Thyroid gland (tissue), 4 donors: ENCODE measurements around the gene PHF14. TPM values are rescaled to one million over a fixed set of nuclear protein-coding genes. Genes with fewer than 3 reads are reported as not detected.

ENCODE experiments used
- DNase-seq, 2 donors: peaks; one replicate each; pipeline ENCODE4 v3.0.0-alpha.2; 2019
- H3K27ac ChIP-seq, 3 donors: fragments of 200-600 bp; sonication (generic); 1 replicate in 2 of 3; 2 replicates in 1 of 3; pipeline ENCODE4 v1.5.1; 2016 to 2019; ENCODE audit warnings: mild to moderate bottlenecking in 1 of 3, moderate library complexity in 1 of 3
- H3K27me3 ChIP-seq: fragments of 200-600 bp; sonication (generic); one replicate; pipeline ENCODE4 v1.5.1; 2019
- H3K36me3 ChIP-seq, 2 donors: fragments of 200-600 bp; sonication (generic); one replicate each; pipeline ENCODE4 v1.5.1; 2016 to 2019
- H3K4me1 ChIP-seq, 2 donors: fragments of 200-600 bp; sonication (generic); one replicate each; pipeline ENCODE4 v1.5.1; 2017 to 2019
- H3K4me3 ChIP-seq, 3 donors: fragments of 200-600 bp; sonication (generic); replicated peaks in 1 of 3; 1 replicate in 2 of 3; 2 replicates in 1 of 3; pipeline ENCODE4 v1.5.1; 2016; ENCODE audit warnings: mild to moderate bottlenecking in 1 of 3
- H3K9me3 ChIP-seq: fragments of 200-600 bp; sonication (generic); one replicate; pipeline ENCODE4 v1.5.1; 2017
- POLR2A ChIP-seq, 2 donors: fragments of 450-650 bp; IDR thresholded peaks; one replicate each; pipeline ENCODE4 v1.6.1; 2017; ENCODE audit warnings: antibody characterized with exemption in 2 of 2, mild to moderate bottlenecking in 2 of 2, moderate library complexity in 1 of 2
- WGBS, 2 donors: methylation state at CpG; one replicate each; pipeline ENCODE4 v1.1.5; 2017; 5-methylcytosine and 5-hydroxymethylcytosine counted together
- intact Hi-C: fragments of 100-400 bp; cut with DNase I; formaldehyde crosslinking; loops from one replicate; pipeline ENCODE4 v1.15.1; 2023
- total RNA-seq, 4 donors: library from RNA; depleted of rRNA; stranded (reverse); fragments of >200 nt; gene quantifications; one replicate each; pipeline ENCODE4 v1.2.3, GENCODE V29; 2016
- TF ChIP-seq, protein P1 (sequence below), 6 experiments: fragments of 200-600 bp in 3 of 6; fragments of 450-650 bp in 3 of 6; sonication (generic) in 3 of 6; IDR thresholded peaks; one replicate each; pipeline ENCODE4 v1.5.1; 2016 to 2019; ENCODE audit warnings: antibody characterized with exemption in 6 of 6, mild to moderate bottlenecking in 2 of 6, inconsistent platforms in 1 of 6, moderate library complexity in 1 of 6

PHF14 gene
- total RNA-seq, 4 donors from 2014 or later = 30.9 to 46.3 (median 36.8) TPM

DNA sequence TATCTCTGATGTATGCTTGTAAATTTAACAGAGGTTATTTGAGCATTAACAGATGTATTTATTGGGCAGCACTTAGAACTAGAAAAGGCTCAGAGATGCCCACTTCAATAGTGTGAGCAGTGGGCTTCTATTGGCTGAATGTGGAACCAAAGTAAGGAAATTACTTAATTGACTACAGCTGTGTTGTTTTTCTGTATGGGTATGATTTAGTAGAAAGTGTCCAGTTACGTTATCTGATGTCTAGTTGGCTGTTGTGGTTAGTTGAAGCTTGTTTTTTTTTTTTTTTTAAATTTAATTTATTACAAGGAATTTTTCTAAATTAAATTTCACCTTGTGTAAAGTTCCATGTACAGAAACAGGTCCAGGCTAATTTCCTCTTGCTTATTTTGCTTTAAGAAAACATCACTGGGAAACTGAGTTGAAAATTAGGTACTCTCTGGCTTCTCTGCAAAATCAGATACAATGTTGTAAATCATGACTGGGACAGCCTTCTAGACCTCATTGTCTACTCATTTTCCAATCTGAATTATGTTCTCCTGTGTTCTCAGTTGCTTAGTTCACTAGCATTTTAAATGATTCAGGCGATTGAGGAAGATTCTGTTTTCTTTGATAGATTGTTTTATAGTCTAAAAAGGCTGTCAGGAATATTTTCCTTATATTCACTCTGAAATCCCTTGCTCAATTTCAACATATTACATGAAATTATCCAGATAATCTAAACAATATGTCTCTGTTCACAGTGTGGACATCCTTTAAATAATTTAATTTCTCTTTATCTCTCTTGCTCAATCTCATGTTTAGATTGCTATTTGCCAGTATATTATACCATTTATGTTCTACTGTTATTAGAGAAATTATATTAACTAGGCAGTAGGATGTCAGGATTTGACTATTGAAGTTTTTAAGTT, 53.0 kb downstream of the PHF14 start:
- H3K9me3 ChIP-seq = no peaks in the 10 kb centered on the region
- TF ChIP-seq POLR2A (IDR thresholded peaks at IDR 0.05) = no peak
- no peaks in the 10 kb centered on the region for H3K27me3 ChIP-seq
- intact Hi-C loops = no loop called here
- H3K4me3 ChIP-seq = no peak overlapping the region
- H3K4me1 ChIP-seq = no peaks in the 10 kb centered on the region
- DNase-seq = no peak
- peaks cover 0 to 8% of the 10 kb centered on the region in 2 donors for H3K36me3 ChIP-seq
- H3K27ac ChIP-seq = no peak overlapping the region
- WGBS, 2 donors = 93% methylated on average over 2 of the region's 2 CpGs

DNA sequence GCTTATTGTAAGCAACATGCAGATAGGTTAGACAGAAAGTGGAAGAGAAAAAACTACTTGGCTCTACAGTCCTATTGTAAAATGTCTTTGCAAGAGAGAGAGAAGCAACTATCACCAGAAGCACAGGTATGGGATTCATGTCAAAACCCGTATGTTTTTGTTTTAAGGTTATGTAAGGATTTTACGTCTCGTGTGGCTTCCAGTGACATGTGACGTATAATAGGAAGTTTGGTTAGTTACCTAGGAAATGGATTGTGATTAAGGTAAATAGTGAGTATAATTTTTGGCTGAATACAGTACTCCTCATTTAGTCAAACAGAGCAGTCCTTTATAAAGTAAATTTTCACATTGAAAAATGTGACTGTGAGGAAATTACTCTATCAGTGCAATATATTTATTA, 62.0 kb downstream of the PHF14 start:
- intact Hi-C loops = no loop called here
- no peak overlapping the region for H3K4me3 ChIP-seq
- 90% methylated on average over 4 of the region's 4 CpGs for WGBS, 2 donors
- TF ChIP-seq, protein P1, sequence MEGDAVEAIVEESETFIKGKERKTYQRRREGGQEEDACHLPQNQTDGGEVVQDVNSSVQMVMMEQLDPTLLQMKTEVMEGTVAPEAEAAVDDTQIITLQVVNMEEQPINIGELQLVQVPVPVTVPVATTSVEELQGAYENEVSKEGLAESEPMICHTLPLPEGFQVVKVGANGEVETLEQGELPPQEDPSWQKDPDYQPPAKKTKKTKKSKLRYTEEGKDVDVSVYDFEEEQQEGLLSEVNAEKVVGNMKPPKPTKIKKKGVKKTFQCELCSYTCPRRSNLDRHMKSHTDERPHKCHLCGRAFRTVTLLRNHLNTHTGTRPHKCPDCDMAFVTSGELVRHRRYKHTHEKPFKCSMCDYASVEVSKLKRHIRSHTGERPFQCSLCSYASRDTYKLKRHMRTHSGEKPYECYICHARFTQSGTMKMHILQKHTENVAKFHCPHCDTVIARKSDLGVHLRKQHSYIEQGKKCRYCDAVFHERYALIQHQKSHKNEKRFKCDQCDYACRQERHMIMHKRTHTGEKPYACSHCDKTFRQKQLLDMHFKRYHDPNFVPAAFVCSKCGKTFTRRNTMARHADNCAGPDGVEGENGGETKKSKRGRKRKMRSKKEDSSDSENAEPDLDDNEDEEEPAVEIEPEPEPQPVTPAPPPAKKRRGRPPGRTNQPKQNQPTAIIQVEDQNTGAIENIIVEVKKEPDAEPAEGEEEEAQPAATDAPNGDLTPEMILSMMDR (IDR thresholded peaks at IDR 0.05) = no peak
- TF ChIP-seq POLR2A (IDR thresholded peaks at IDR 0.05) = no peak
- DNase-seq = no peak
- no peak overlapping the region for H3K27ac ChIP-seq
- H3K9me3 ChIP-seq = no peaks in the 10 kb centered on the region
- H3K4me1 ChIP-seq = no peaks in the 10 kb centered on the region
- no peaks in the 10 kb centered on the region for H3K27me3 ChIP-seq
- peaks cover 0 to 5% of the 10 kb centered on the region in 2 donors for H3K36me3 ChIP-seq

DNA sequence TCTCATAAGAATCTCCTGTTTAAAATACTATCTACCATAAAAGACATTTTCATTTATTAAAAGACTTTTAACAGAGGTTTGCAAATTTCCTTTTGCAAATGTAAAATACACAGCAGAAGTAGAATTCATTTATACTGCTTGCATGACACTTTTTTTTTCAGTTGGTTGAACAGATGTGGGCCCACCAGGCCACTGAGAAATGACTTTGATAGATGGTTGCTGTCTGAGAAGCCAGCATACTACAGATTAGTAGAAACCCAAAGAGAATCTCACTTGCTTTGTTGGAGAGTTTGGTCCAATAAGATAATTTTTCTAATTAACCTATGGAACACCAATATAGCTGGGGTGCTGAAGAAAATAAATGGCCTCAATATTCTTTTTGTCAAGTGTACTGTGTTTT, 66.3 kb downstream of the PHF14 start:
- H3K36me3 ChIP-seq = peaks cover 0 to 5% of the 10 kb centered on the region in 2 donors
- intact Hi-C loops = no loop called here
- H3K27ac ChIP-seq = no peak overlapping the region
- no peaks in the 10 kb centered on the region for H3K27me3 ChIP-seq
- no peaks in the 10 kb centered on the region for H3K4me1 ChIP-seq
- no peak for TF ChIP-seq POLR2A (IDR thresholded peaks at IDR 0.05)
- TF ChIP-seq, protein P1 (IDR thresholded peaks at IDR 0.05) = no peak
- H3K9me3 ChIP-seq = no peaks in the 10 kb centered on the region
- H3K4me3 ChIP-seq = no peak overlapping the region
- no peak for DNase-seq

DNA sequence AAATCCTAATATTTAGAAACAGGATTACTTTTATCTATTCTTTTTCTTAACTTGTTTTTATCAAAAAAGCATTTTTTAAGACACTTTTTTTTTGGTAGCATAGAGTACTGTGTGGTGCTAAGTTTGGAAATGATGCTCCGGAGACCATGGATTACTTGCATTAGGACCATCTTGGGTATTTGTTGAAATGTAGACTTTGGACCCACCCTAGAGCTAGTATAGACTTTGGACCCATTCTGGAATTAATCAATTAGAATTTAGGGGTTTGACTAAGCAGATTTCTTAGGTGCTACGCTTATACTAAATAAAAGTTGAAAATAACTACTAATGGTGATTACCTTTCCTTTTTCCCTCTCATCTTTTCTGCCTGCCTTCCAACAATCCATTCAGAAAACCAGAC, 80.4 kb downstream of the PHF14 start:
- Histone ChIP-seq H3K27me3 (no peaks in the 10 kb centered on the region), H3K9me3 (no peaks in the 10 kb centered on the region), H3K4me3 (no peak overlapping the region), H3K4me1 (no peaks in the 10 kb centered on the region), H3K36me3 (no peaks in the 10 kb centered on the region), H3K27ac (no peak overlapping the region)
- no peak for DNase-seq
- TF ChIP-seq, protein P1 (IDR thresholded peaks at IDR 0.05) = no peak
- no peak for TF ChIP-seq POLR2A (IDR thresholded peaks at IDR 0.05)
- WGBS, 2 donors = 94 to 100% methylated on average over 2 of the region's 2 CpGs
- intact Hi-C loops = no loop called here

DNA sequence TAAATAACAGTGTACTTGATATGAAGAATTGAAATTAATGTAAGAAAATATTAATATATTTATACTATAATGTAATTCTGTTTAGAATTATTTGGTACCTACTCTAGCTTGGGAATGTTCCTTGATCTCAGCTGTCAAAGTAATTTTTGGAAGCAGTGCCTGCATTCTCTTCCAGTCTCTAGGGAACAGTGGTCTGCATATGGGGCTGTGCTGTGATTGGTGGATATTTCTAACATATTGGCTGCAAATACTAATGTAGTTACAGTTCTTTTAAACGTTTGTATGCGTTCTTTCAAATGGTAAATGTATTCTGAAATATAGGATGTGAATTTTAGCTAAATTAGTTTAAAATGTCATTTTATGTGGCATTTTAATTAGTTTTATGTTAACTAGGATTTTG, 87.2 kb downstream of the PHF14 start:
- Histone ChIP-seq H3K9me3 (no peaks in the 10 kb centered on the region), H3K36me3 (peaks cover 0 to 8% of the 10 kb centered on the region in 2 donors), H3K27me3 (no peaks in the 10 kb centered on the region), H3K4me1 (no peaks in the 10 kb centered on the region), H3K4me3 (no peak overlapping the region), H3K27ac (no peak overlapping the region)
- WGBS, 2 donors = 55 to 81% methylated on average over 2 of the region's 2 CpGs
- DNase-seq = no peak
- TF ChIP-seq, protein P1 (IDR thresholded peaks at IDR 0.05) = no peak
- no peak for TF ChIP-seq POLR2A (IDR thresholded peaks at IDR 0.05)
- intact Hi-C loops = no loop called here
